Fibroblast of villous mesenchyme (primary cell): ENCODE measurements around the gene CCL5. TPM values are rescaled to one million over a fixed set of nuclear protein-coding genes. Genes with fewer than 3 reads are reported as not detected.

Experiments
- DNase-seq: peaks from one replicate; pipeline ENCODE4 v3.0.0-alpha.2; 2010; ENCODE audit warnings: low read depth
- H3K4me3 ChIP-seq: 2 replicates; pipeline ENCODE4 v1.5.1; 2011; ENCODE audit warnings: low read depth, mild to moderate bottlenecking, low read length
- CTCF ChIP-seq: IDR thresholded peaks from 2 replicates; pipeline ENCODE4 v1.5.1; 2012; ENCODE audit warnings: low read depth, mild to moderate bottlenecking, low read length; ENCODE audit not compliant: insufficient read depth
- total RNA-seq: library from RNA; depleted of rRNA; stranded (reverse); fragments of >200 nt; gene quantifications from 2 replicates; pipeline ENCODE4 v1.2.3, GENCODE V29; 2012

Gene CCL5
- total RNA-seq, 1 donor = not detected

DNA sequence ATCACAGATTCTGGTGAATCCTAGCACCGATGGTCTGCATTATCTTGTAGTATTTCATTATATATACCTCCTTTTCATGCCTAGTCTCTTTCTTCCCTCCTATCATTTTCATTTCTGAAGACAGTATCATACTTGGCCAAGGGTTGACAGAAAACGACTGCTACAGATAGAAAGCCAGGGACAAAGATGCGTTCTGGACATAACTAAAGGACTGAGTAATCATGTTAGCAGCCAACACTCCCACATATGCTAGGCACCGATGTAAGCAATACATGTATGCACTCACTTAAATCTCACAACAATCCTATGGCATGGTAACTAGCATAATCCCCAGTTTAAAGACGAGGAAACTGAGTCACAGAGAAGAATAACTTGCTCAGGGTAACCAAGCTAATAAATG is 27.5 kb upstream of the CCL5 start:
- no peak for TF ChIP-seq CTCF
- H3K4me3 ChIP-seq = no peak overlapping the region
- peak; percentile 9 for DNase-seq

- DNase-seq = no peak
- no peak for TF ChIP-seq CTCF
- H3K4me3 ChIP-seq = no peak overlapping the region
Measured at GRCh38 chr17:35906926-35907637, 26.9 kb upstream of the CCL5 start.

DNA sequence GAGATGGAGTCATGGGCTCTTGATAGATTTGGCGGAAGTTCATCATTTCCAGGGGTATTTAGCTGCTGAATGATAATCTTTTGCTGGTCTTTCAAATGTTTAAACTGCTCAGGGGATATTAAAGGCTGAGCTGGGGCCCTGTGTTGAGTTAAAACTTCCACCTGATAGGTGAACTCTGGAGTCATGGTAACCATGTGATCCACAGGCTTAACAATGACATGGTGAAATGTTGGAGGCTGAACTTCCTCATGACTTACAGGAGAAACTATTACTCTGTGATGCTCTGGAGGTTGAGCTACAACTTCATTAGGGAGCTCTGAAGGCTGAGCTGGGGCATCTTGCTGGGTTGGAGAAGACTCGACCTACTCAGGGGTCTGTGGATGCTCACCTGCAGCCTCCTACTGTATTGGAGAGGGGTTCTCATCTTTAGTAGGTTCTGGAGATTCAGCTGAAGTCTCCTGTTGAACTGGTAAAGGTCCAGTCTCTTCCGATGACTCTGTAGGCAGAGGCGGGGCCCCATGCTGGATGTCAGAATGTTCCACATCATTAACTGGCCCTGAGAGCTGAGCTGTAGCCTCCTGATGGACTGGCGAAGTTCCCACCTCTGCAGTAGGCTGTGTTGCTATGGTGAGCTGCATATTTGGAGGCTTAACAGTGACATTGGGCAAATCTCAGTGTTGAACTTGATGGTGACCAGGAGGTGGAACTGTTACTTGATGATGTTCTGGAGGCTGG is 26.2 kb upstream of the CCL5 start:
- H3K4me3 ChIP-seq = no peak overlapping the region
- DNase-seq = peak; percentile 6
- no peak for TF ChIP-seq CTCF

GRCh38 chr17:35903451-35903850 is 23.3 kb upstream of the CCL5 start:
- DNase-seq = no peak
- H3K4me3 ChIP-seq = no peak overlapping the region
- TF ChIP-seq CTCF = no peak

GRCh38 chr17:35901631-35902175 is 21.5 kb upstream of the CCL5 start:
- peak; percentile 56 for DNase-seq
- TF ChIP-seq CTCF = no peak
- H3K4me3 ChIP-seq = no peak overlapping the region

DNA sequence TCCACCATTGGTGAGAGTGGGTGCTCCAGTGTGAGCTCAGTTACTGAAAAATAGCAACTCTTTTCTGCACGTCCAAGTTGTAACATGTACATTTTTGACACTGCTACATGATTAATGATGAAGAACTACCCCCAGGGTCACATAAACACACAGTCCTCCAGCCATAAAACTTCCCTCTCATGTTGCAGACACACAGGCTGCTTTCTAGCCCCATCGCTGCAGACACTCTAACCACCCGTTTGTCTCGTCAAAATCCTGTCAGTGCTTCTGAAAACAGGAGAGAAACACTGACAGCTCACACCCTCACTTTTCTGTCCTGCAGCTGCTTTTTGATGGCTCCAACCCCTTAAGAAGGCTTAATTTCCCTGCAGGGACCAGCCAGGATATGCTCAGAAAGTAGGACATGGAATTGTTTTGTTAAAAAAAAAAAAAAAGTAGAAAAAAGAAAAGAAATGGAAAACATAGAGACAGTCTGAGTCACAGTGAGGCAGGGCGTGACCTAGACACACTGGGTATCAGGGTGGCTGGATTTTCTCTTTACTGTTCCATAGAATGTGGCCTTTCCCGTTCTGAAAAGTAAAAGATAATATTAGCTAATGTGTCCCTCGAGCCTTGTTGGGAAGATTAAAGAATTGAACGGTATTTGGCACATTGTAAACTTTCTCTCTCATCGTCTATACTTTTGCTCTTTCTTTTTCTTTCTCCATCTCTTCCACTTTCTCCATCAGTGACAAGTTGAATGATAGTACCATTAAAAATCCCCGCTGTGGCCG is 20.7 kb upstream of the CCL5 start:
- DNase-seq = peak; percentile 64
- H3K4me3 ChIP-seq = no peak overlapping the region
- TF ChIP-seq CTCF = no peak
